PC-3 (cell line): Measurements from ENCODE around the gene SEZ6L2.

Experiments used
- EZH2 ChIP-seq: fragments of 300-600 bp; sonication (generic); IDR thresholded peaks from one replicate; pipeline ENCODE4 v1.6.1; 2017; ENCODE audit warnings: antibody characterized with exemption, mild to moderate bottlenecking, low read length; ENCODE audit not compliant: unreplicated experiment
- TF ChIP-seq, protein P1 (sequence below): fragments of 300-600 bp; sonication (generic); conservative IDR thresholded peaks from 2 replicates; pipeline ENCODE4 v1.5.1; 2017; ENCODE audit warnings: antibody characterized with exemption, low read depth, mild to moderate bottlenecking, low read length

DNA sequence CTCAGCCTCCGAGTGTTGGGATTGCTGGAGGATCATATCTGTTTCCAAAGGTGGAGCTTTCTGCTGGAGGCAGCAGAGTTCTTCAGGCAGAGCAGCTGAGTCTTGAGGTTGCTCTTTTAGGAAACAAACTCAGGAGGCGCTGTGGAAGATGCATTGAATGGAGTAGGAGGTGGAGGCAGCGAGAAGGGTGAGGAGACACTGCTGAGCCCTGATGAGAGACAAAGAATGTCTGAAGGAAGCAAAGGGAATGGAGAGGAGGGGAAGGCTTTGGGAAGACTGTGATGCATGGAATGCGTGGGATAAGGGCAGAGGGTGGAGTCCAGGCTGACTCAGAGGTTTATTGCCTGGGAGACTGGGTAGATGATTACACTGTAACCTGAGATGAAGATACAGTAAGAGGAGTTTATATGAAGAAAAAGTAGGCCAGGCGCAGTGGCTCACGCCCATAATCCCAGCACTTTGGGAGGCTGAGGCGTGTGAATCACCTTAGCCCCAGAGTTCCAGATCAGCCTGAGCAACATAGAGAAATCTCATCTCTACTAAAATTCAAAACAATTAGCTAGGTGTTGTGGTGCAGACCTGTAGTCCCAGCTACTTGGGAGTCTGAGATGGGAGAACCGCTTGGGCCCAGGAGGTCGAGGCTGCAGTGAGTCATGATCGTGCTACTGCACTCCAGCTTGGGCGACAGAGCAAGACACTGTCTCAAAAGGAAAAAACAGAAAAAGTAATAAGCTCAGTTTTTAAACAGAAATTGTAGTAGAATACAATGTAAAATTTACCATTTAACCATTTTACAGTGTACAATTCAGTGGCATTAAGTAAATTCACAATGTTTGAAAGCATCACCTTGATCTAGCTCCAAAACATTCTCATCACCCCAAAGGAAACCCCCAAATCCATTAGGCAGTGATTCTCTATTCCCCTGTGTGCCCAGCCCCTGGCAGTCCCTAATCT lies 44.8 kb upstream of the SEZ6L2 start:
- TF ChIP-seq, protein P1, sequence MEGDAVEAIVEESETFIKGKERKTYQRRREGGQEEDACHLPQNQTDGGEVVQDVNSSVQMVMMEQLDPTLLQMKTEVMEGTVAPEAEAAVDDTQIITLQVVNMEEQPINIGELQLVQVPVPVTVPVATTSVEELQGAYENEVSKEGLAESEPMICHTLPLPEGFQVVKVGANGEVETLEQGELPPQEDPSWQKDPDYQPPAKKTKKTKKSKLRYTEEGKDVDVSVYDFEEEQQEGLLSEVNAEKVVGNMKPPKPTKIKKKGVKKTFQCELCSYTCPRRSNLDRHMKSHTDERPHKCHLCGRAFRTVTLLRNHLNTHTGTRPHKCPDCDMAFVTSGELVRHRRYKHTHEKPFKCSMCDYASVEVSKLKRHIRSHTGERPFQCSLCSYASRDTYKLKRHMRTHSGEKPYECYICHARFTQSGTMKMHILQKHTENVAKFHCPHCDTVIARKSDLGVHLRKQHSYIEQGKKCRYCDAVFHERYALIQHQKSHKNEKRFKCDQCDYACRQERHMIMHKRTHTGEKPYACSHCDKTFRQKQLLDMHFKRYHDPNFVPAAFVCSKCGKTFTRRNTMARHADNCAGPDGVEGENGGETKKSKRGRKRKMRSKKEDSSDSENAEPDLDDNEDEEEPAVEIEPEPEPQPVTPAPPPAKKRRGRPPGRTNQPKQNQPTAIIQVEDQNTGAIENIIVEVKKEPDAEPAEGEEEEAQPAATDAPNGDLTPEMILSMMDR: peak; percentile 45
- TF ChIP-seq EZH2: no peak
